ENCODE data around the gene EIPR1.
A peak's percentile ranks its signal among the peaks of the same experiment; 100 is the strongest.

EIPR1 gene

DNA sequence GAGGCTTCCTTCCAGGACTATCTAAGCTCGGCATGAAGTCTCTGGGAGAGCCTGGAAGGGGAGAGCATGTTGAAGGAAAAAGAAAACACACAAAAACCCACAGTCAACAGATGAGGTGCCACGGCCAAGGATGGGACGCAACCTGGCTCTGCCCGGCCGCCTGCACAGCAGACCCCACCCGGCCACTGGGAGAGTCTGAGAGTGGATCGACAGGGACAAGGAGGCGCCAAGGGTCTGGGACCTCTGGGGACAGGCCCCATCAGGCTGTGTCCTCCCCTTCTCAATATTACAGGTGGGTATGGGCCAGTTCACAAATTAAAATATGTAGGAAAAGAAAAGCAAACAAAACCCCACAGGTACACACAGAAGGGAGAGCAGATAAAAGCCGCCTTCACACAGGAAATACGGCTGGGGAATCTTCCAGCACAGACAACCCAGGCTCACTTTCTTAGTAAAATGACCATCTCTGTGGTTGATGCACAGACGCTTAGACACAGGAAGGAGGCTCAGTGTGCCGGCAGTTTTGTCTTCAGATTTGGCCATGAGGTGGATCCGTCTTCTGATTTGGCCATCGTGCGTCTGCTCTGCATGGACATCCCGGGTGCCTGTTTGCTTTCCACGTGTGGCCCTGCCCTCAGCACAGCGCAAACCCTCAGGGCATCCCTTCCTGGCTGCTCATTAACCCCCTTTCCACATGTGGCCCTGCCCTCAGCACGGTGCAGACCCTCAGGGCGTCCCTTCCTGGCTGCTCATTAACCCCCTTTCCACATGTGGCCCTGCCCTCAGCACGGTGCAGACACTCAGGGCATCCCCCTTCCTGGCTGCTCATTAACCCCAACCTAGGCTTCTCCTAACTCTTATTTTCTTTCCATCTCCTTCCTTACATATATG lies 138.4 kb downstream of the EIPR1 start:
- no peak for DNase-seq

DNA sequence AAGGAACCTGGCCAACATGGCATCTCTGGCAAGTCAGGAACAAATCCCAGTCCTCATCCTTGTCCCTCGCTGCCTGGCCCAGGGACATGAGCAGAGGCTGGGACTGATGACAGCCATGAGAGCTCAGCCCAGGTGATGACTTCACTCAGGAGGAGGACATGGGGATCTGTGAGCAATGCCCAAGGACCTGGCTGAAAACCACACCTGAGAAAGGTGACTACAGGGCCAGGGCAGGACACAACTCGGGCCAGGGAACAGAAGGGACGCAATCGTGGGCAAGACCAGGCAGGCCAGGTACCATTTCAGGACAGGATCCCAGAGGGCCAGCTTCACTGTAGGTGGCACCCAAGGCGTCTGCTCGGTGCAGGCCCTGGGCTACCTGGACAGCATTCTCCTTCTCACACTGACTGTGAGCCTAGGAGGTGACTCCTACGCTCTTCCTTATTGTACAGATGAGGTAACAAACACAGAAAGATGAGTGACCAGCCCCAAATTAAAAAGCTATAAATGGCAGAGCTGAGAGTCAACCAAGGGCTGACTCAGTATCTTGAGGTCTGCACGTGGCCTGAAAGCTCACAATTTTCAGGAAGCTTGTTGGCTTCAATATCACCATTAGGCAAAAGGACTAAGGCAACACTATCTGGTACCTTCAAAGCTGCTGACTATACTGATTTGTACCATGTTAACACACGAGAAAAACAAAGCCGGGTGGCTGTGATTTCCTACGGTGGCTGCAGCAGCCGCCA lies 141.1 kb downstream of the EIPR1 start:
- no peak for DNase-seq

DNA sequence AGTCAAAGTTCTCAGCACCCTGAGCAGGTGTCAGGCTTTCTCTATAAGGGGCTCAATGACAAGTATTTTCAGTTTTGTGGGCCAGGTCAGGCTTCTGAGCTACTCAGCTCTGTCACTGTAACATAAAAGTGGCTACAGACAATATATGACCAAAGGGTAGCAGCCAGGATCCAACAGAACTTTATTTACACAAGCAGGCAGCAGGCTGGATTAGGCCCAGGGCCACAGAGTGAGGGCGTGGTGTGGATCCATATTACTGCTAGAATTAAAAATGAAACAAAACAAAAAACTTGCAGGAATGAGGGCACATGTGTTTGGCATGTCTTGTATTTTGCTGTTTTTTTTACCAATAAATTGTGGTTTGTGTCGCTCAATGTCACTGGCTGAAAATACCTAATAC lies 143.7 kb downstream of the EIPR1 start:
- no peak for DNase-seq

GRCh38 chr2:3229221-3229620 lies 148.4 kb downstream of the EIPR1 start:
- no peak for DNase-seq

DNA sequence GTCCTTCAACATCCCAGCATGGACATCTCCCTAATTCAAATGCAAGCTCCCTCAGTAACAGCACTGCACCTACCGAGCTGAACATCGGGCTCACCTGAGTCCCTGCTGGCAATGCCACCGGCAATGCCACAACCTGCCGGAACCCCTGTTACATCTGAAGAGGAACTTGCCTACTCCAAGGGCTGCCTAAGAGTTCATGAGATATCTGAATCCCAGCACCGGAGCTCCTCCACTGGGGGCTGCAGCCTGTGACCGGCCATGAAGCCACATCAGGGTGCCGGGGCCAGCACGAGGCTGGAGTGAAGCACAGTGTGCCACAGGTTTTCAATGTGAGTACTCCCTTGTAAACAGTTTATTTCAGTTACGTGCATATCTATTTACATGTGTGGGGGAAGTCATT lies 152.9 kb downstream of the EIPR1 start:
- no peak for DNase-seq

DNA sequence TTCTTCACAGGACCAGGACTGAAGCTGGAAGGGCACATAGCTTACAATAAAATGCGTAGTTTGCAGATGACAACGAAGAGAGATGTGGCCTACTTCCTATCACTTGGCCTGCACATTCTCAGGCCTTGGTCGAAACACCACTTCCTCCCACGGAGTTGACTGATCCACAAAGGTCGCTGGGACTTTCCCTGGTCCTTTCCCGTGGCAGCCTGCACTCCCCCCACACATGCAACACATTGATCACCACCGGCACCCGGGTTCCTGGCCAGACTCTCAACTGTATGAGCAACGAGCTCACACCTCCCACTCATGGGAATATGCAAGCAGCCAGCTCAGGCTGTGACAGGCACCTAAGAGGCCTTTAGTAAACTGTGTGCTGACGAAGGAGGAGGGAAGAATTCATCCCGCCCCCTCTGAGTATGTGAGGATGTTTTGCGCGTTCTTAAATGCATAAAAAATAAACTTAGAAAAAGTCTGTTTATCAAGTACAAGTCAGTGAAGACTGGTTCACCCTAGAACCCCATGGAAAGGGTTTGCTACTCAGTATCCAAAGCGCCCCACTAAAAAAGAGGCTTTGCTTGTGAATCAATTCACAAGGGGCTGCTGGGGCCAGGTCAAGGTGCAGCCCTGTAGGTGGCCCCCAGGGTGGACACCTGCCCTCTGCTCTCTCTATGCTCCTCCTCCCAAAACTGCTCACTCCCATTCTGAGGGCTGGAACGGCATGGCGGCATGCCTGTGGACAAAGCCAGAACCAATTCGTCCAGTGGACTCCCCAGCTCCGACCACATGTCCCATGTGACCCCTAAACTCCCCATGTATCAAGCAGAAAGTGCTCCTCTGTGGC lies 154.3 kb downstream of the EIPR1 start:
- peak in 2 of 4 experiments; percentile 41 to 48 for DNase-seq

- no peak for DNase-seq
Observed at GRCh38 chr2:3222636-3223035, 155.0 kb downstream of the EIPR1 start.

GRCh38 chr2:3219536-3219935 lies 158.1 kb downstream of the EIPR1 start:
- DNase-seq = no peak

DNA sequence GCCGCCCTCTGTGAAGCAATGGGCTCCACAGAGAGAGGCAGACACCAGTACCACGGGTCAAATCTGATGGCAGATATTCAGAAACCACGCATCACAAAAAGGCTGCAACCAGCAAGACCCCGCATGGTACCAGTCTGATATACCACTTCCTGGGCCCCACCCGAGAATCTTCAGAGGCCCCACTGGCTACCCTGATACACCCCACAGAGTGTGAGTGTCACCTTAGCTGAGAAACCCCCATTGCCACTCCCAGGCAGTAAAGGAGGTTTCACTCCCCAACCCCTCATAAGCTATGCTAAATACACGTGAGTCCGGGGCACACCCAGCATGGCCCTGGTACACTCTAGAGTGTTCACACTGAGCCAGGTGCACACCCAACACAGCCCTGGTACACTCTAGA lies 160.0 kb downstream of the EIPR1 start:
- DNase-seq = no peak

- no peak for DNase-seq
Observed at GRCh38 chr2:3216841-3217495, 160.7 kb downstream of the EIPR1 start.

GRCh38 chr2:3214806-3215404 lies 162.7 kb downstream of the EIPR1 start:
- no peak for DNase-seq

DNA sequence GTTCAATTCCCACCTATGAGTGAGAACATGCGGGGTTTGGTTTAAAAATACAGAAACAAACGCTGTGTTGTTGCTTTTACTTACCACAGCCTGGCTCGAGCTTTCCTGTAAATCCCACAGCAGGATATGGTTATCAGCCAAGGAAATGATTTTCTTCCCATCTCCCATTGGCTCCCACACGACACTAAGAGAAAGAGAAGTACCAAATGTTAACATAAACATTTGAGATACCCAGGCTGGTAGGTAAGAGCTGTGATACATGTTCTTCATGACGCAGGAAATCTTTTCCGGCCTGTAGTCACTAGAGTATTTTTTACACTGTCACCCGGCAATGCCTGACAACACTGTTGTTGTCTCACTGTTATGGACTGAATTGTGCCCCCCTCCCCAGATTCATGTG lies 163.6 kb downstream of the EIPR1 start:
- no peak for DNase-seq

DNA sequence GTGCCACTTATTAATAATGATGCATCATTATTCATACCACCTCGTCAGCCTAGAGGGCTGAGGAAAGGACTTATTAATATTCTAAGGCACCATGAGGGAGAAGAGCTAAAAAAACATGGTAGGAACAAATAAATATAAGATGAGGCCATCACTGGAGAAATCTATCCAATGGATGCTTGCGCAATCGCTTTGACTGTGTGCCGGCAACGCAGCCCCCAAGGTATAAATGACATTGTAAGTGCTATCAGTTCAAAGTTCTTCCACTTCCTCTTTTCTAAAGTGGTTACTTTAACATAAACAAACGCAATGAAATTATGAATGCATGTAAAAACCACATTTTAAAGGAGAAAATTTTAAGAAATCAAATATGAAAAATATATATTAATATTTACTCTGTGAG lies 164.6 kb downstream of the EIPR1 start:
- no peak for DNase-seq

- DNase-seq = no peak
Observed at GRCh38 chr2:3212061-3212362, 165.6 kb downstream of the EIPR1 start.

- DNase-seq = no peak
Observed at GRCh38 chr2:3211256-3212060, 166.2 kb downstream of the EIPR1 start.

- no peak for DNase-seq
Observed at GRCh38 chr2:3210257-3210656, 167.4 kb downstream of the EIPR1 start.

DNA sequence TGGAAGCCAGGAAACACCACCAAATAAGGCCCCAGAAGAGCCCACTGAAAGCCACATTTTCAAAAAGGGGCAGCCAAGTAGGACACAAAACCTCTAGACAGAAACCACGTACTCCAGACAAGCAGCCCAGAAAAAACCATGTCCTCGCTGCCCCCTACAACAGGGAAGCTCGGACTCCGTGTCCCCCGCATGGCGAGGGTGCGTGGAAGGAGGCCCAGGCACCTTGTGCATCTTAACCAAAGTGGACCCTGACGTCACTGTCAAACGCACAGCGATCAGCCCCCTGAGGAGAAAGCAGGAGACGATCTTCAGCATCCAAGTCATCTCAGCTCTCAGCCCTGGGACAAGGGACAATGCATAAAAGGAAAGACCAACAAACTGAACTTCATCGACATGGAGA lies 168.4 kb downstream of the EIPR1 start:
- DNase-seq = no peak

DNA sequence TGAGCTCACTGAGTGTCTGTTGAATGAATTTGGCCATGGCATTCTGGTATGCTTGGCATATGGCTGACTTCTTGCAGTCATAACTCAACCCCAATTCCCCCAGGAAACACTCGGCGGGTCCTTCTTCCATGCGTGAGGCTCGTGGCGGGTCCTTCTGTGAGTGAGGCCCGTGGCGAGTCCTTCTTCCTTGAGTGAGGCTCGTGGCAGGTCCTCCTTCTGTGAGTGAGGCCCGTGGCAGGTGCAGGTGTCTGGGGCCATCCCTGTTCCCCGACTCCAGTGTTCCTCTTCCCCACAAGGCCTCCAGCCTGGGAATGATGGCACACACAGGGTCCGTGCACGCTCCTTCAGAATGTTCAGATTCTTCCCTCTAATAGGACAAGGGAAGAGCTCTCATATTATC lies 169.0 kb downstream of the EIPR1 start:
- no peak for DNase-seq

DNA sequence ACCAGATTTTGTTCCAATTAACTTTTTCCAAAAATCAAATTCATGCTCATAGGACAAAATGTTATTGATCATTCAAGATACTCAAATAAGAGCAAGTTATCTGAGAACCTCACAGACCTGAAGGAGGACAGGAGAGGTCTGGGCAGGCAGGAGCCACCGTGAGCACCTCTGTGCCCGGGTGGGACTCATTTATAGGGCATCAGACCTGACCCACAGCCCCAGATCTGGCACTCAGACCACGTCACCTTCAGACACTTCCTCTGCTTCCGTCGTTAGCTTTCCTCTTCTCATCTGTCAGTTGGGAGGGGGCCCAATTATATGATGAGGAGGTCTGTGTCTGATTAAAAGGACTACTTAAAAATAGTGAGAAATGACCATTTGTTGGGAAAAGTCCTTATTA lies 169.4 kb downstream of the EIPR1 start:
- no peak for DNase-seq

DNA sequence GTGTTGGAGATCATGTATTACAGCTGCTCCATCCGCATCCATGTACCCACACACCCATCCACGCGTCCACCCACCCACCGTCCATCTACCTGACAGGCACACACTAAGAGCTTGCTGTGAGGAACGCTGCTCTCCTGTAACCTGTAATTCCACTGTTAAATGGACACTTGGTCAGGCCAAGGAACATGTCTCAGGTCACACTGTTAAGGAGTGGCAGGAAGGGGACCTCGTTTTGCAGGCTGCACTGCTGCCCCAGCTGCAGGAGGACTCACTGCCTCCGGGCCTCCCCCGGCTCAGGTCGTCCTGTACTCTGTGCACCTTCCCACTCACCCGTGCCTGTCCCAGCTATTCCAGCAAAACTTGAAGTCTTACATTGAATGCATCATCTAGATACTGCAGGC lies 170.5 kb downstream of the EIPR1 start:
- DNase-seq = no peak

GRCh38 chr2:3205845-3206244 lies 171.8 kb downstream of the EIPR1 start:
- no peak for DNase-seq

All from activated naive CD4-positive, alpha-beta T cell (primary cell).